LNCAP (cell line): ENCODE results near the gene TPCN1.

ENCODE experiments used
- TF ChIP-seq, protein P1 (sequence below): fragments of 450-650 bp; IDR thresholded peaks from 2 replicates; pipeline ENCODE4 v1.5.1; 2017; ENCODE audit warnings: mild to moderate bottlenecking

TPCN1 gene

DNA sequence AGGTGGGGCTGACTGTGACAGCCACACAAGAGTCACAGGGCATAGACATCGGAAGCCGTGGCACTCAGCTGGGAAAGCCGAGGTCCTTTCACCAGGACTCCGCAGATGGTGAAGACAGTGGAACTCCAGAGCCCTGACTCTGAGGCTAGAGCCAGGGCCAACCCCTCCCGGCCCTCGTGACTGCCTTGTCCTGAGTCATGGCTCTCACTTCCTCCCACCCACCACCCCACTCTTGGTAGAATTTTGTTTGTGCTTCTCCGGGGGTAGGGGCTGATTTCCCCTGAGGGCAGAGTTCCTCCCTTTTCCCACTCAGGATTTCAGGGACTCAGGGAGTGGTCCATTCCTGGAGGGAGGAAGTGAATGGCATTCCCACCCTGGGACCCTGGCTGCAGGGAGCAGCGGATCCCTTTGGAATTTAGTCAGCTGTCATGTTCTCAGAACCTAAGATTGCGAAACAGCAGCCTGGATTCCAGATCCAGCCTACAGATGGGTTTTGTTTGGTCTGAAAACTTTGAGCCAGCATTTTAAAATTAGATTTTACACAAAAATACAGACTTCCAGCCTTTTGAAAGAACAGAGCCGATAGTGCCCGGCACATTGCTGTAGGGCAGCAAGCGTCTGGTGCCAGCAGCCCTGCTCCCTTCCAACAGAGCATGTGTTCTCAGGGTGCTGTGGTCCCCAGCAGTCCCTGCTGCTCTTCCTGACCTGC lies 50.7 kb downstream of the TPCN1 start:
- TF ChIP-seq, protein P1, sequence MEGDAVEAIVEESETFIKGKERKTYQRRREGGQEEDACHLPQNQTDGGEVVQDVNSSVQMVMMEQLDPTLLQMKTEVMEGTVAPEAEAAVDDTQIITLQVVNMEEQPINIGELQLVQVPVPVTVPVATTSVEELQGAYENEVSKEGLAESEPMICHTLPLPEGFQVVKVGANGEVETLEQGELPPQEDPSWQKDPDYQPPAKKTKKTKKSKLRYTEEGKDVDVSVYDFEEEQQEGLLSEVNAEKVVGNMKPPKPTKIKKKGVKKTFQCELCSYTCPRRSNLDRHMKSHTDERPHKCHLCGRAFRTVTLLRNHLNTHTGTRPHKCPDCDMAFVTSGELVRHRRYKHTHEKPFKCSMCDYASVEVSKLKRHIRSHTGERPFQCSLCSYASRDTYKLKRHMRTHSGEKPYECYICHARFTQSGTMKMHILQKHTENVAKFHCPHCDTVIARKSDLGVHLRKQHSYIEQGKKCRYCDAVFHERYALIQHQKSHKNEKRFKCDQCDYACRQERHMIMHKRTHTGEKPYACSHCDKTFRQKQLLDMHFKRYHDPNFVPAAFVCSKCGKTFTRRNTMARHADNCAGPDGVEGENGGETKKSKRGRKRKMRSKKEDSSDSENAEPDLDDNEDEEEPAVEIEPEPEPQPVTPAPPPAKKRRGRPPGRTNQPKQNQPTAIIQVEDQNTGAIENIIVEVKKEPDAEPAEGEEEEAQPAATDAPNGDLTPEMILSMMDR, result no peak

DNA sequence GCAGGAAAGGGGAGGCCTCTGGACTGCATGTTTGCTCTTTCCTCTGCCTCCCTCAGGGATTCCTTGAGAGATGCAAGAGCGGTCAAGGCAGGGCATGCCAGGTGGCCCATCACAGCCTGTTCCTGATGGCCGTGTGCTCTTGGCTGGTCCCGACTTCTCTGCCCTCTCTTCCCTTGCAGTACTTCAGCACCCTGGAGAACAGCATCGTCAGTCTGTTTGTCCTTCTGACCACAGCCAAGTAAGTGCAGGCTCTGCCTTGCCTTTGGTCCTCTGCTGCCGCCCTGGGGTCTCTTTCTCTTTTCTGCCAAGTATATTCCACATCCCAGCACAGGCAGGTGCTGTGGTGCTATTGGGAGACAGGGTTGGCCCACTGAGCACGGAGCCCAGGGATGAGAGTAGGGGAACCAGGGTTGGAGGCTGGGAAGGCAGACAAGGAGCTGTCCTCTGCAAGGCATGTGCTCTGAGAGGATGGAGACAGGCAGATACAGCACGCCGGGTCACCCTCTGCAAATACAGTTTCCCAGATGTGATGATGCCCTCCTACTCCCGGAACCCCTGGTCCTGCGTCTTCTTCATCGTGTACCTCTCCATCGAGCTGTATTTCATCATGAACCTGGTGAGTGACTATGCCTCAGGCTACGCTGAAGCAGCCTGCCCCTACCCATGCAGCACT lies 51.9 kb downstream of the TPCN1 start:
- TF ChIP-seq, protein P1, result no peak

DNA sequence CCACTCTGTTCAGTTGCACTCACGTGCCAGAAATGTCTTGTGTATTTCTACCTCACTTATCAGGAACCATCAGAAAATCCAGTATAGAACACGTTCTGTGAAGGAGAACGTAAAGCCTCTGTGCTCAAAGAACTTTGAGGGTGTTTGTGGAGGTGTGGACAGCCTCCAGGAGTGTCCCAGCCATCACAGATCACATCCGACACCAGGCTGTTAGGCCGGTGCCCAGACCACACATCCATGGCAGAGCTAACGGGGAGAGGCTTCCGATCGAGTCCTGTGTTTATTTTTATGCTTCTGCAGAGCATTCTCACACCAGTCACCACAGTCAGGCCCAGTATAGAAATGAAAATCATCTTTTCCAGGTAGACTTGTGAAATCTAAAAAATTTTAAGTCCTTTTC lies 53.6 kb downstream of the TPCN1 start:
- TF ChIP-seq, protein P1, result no peak

DNA sequence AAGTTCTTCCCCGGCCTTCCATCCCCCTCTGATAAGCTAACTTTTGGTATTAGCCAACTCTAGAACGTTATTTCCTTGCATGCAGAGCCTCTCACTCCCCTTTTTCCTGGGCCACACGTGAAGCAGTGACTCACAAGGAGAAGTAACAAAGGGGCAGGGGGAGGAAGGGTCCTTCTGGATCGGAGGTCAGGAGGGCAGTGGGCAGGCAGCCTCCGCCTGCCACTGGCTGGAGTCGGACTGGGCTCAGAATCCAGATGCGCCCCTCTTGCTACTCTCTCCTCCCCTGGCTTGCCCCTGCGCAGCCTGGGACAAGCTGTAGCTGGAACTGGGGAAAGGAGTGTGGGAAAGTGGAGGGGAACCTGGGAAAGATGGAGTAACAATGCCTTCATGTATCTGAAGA lies 55.0 kb downstream of the TPCN1 start:
- TF ChIP-seq, protein P1, result no peak

DNA sequence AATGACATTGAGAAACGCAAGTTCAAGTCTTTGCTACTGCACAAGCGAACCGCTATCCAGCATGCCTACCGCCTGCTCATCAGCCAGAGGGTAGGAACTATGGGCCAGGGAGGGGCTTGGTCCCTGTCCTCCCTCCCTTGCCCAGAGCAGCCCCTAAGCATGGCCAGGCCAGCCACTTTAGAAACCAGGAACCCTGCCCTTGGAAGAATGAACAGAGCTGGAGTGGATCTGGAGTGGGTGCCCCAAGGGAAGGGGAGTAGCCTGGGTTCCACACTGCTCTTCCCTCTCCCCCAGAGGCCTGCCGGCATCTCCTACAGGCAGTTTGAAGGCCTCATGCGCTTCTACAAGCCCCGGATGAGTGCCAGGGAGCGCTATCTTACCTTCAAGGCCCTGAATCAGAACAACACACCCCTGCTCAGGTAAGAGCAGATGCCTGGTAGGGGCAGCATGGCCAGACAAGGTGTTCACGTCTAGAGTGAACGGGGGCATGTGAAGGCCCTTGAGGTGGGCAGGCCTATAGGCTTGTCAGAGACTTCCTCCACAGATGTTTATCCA lies 55.8 kb downstream of the TPCN1 start:
- TF ChIP-seq, protein P1, result no peak

DNA sequence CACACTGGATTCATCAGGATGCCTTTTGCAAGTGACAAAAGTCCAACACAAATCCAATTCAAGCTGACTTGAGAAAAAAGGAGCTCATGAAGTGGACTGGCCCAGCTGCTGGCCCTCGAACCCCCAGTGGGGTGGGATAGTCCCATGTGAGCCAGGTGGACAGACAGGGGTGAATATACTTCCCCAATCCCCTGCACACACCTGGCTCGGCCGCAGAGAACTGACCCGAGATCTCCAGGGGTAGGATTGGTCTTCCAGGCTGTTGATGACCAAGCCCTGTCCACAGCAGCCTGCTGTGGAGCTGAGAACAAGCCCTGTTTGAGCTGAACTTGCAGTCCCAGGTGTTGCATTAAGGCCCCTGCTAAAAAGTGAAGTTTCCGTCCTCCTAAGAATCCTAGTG lies 56.2 kb downstream of the TPCN1 start:
- TF ChIP-seq, protein P1, result no peak

DNA sequence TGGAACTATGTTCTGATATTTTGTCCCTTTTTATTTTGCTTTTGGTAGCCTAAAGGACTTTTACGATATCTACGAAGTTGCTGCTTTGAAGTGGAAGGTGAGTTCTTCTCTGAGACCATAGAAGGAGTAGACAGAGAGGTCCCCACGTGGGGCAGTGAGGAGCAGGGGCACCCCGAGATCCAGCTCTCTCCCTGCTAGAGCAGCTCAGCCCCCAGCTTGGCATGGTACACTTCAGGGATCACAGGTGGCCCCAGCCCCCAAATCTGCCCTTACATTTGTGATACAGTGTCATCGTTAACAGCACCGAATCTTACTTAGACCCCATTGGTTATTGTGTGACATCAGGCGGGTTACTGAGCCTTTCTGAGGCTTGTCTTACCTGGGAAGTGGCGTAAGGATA lies 56.9 kb downstream of the TPCN1 start:
- TF ChIP-seq, protein P1, result no peak
